GM12865 (cell line): ENCODE results near the gene RANBP3.
"Not testable (repeated sequence)": the region's sequence is repeated elsewhere in the genome, so short reads cannot be mapped to it uniquely, and the experiment has no call there.

ENCODE experiments used
- DNase-seq: peaks from one replicate; pipeline ENCODE4 v3.0.0; 2010; ENCODE audit warnings: low read depth
- H3K4me3 ChIP-seq: 2 replicates; pipeline ENCODE4 v1.5.1; 2011; ENCODE audit warnings: mild to moderate bottlenecking, low read depth, low read length, control low read depth
- TF ChIP-seq, protein P1 (sequence below): IDR thresholded peaks from 2 replicates; pipeline ENCODE4 v1.5.1; 2011; ENCODE audit warnings: low read length, control low read depth, low read depth, inconsistent platforms; ENCODE audit not compliant: insufficient read depth; ENCODE audit errors: missing control alignments

The RANBP3 gene

DNA sequence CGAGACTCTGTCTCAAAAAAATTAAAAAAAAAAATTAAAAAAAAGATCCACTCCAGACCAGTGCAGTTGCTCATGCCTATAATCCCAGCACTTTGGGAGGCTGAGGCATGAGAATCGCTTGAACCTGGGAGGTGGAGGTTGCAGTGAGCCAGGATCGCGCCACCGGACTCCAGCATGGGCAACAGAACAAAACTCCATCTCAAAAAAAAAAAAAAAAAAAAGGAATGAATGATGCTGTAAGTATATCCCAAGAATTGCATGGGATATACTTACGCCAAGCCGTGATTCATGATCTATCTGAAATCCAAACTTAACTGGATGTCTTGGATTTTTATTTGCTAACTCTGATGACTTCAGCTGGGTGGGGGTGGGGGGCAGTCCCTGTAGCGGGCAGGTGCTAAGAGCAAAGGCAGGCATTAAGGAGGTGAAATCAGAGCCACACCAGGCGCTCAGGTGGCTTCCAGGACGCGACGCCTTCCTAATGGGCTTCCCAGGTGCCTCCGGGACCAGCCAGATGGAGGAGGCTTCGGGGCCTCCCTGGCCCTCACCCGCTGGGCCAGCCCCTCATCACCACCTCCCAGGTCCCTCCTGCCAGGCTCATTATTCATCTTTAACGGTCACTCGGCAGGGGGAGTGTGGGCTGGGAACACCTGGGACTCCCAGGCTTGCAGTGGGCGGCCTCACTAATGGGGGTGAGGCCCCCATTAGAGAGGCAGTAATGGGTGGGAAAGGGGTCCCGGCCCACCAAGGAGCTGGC, 96.2 kb downstream of the RANBP3 start:
- TF ChIP-seq, protein P1, sequence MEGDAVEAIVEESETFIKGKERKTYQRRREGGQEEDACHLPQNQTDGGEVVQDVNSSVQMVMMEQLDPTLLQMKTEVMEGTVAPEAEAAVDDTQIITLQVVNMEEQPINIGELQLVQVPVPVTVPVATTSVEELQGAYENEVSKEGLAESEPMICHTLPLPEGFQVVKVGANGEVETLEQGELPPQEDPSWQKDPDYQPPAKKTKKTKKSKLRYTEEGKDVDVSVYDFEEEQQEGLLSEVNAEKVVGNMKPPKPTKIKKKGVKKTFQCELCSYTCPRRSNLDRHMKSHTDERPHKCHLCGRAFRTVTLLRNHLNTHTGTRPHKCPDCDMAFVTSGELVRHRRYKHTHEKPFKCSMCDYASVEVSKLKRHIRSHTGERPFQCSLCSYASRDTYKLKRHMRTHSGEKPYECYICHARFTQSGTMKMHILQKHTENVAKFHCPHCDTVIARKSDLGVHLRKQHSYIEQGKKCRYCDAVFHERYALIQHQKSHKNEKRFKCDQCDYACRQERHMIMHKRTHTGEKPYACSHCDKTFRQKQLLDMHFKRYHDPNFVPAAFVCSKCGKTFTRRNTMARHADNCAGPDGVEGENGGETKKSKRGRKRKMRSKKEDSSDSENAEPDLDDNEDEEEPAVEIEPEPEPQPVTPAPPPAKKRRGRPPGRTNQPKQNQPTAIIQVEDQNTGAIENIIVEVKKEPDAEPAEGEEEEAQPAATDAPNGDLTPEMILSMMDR: no peak
- DNase-seq: no peak

DNA sequence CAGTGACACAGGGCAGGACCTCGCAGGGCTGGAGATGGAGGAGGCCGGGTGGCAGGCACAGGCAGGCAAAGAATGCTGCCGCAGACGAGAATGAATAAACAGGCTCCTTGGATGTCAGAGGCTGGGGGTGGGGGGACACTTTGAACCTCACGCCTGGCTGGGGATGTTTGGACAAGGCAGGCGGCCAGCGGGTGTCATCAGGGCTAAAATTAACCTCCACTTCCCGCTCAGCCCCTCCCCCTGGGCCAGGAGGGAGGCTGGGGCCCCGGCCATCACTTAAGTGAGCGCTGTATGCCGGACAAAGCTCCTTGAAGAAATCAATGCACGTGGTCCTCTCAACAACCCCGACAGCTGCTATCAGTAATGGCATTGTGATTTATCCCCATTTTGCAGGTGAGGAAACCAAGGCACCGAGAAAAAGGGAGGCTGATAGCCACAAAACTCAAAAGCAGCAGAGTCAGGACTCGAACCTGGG, 97.3 kb downstream of the RANBP3 start:
- no peak for DNase-seq
- no peak overlapping the region for H3K4me3 ChIP-seq
- TF ChIP-seq, protein P1: no peak

More for the DNA sequence above, 96.2 kb downstream of the RANBP3 start:
- H3K4me3 ChIP-seq: no peak overlapping the region

DNA sequence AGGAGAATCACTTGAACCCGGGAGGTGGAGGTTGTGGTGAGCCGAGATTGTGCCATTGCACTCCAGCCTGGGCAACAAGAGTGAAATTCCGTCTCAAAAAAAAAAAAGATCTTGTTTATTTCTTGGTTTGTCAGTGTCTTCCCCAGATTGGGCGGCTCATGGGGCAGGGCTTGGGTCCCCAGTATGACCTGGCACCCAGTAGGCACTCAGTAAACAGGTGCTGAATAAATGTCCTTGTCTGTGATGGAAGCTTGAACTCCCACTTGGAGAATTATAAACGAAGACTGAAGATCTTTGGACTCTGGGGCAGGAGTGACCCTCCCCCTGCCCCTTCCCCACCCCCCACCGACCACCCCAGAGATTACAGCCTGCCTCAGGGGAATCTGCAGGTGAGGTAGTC, 97.7 kb downstream of the RANBP3 start:
- DNase-seq: no peak

DNA sequence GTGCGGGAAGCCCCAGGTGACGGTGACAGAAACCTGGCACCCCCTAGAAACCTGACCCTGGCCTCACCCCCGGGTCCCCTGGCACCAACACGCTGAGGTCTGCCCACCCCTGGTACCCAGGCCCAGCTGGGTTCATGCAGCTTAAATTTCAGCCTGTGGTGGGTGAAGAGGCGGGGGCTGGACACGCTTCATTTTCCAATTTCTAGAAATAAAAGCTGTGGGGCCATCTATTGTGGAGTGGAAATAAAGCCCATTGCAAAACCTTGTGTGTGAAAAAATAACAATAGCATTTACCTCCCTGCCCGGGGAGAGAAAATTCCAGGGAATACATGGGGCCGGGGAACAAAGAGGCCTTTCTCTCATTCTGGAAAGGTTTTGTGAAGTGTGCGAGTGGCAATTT, 100.1 kb downstream of the RANBP3 start:
- DNase-seq: no peak
- TF ChIP-seq, protein P1: no peak
- no peak overlapping the region for H3K4me3 ChIP-seq

More for the DNA sequence above, 97.7 kb downstream of the RANBP3 start:
- H3K4me3 ChIP-seq: no peak overlapping the region
- TF ChIP-seq, protein P1: no peak

DNA sequence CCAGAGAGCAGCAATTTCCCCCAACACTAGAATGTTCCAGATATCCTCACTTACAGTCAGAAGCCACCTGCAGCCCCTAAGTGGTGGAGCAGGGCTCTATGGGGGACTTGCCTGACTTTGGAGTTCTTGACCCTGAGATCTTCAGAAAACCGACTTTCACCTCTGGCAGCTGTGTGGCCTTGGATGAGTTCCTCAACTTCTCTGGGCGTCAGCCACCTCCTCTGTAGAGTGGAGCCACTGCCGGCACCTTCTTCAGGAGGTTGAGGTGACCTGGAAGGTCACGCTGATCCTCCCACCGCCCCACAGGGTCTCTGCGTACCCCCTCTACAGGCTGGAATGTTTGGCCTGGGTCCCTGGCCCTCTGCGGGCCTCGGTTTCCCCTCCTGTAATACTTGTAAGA, 100.5 kb downstream of the RANBP3 start:
- no peak overlapping the region for H3K4me3 ChIP-seq
- DNase-seq: no peak
- TF ChIP-seq, protein P1: no peak

DNA sequence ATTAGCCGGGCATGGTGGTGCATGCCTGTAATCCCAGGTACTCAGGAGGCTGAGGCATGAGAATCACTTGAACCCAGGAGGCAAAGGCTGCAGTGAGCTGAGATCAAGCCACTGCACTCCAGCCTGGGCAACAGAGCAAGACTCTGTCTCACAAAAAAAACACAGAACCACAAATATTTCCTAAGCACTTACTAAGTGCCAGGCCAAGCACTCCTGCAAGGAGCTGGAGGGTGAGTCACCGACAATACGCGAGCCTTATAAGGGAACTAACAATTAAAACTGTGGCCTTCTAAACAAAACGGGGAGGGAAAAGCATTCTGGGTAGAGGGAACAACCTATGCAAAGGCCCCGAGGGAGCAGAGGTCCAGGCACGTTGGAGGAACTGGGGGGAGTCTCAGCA, 103.4 kb downstream of the RANBP3 start:
- not testable (repeated sequence) for DNase-seq, H3K4me3 ChIP-seq

DNA sequence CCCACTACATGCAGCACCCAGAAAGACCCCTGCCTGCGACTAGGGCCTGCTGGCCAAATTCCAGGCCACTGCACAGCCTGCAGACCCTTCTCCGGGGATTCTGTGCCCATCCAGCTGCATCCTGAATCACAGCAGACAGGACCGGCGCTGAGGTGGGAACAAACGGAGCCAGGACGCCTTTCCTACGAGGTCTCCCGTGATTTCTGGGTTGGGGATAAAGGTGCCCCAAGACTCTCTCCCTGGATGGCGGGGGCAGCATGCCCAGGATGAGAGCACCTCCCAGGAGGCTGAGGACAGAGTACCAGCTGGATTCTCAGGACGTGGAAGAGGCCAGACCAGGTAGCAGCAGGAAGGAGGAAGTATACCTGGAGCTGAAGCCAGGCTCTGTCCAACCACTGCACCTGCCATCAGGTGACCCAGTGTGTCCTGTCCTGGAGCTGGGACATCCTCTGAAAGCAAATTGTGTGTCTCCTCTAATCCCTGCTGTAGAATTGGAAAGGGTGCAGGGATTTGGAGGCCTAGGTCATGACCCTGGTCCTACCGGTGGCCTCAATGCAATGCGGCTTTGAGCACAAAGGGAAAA, 104.2 kb downstream of the RANBP3 start:
- no peak overlapping the region for H3K4me3 ChIP-seq
- TF ChIP-seq, protein P1: no peak

More for the DNA sequence above, 104.2 kb downstream of the RANBP3 start:
- no peak for DNase-seq
